Duodenal mucosa (tissue), 2 donors: ENCODE results near the gene FRMPD2.
"Not testable (repeated sequence)": the region's sequence is repeated elsewhere in the genome, so short reads cannot be mapped to it uniquely, and the experiment has no call there.

Experiments used
- H3K27ac ChIP-seq: one replicate; pipeline ENCODE4 v1.7.0; 2013; ENCODE audit warnings: low read depth, low read length
- H3K27me3 ChIP-seq, 2 donors: one replicate each; pipeline ENCODE4 v1.7.0; 2013; ENCODE audit warnings: low read length in 2 of 2, control low read depth in 1 of 2; ENCODE audit not compliant: insufficient read depth in 2 of 2, control insufficient read depth in 1 of 2
- H3K36me3 ChIP-seq, 2 donors: one replicate each; pipeline ENCODE4 v1.7.0; 2013; ENCODE audit warnings: low read length in 2 of 2, control low read depth in 1 of 2; ENCODE audit not compliant: insufficient read depth in 2 of 2, control insufficient read depth in 1 of 2
- H3K4me1 ChIP-seq, 2 donors: one replicate each; pipeline ENCODE4 v1.7.0; 2013; ENCODE audit warnings: low read length in 2 of 2, control low read depth in 1 of 2; ENCODE audit not compliant: insufficient read depth in 2 of 2, control insufficient read depth in 1 of 2
- H3K4me3 ChIP-seq, 2 donors: one replicate each; pipeline ENCODE4 v1.7.0; 2013; ENCODE audit warnings: low read length in 2 of 2, low read depth in 1 of 2
- H3K9ac ChIP-seq, 2 donors: one replicate each; pipeline ENCODE4 v1.7.0; 2013; ENCODE audit warnings: low read length in 2 of 2, low read depth in 1 of 2
- H3K9me3 ChIP-seq, 2 donors: one replicate each; pipeline ENCODE4 v1.7.0; 2013; ENCODE audit warnings: low read length in 2 of 2, control low read depth in 1 of 2; ENCODE audit not compliant: control insufficient read depth in 1 of 2

The FRMPD2 gene

GRCh38 chr10:48187126-48187525 is 87.4 kb downstream of the FRMPD2 start:
- Histone ChIP-seq H3K4me1 (no peaks in the 10 kb centered on the region), H3K27ac (no peak overlapping the region), H3K9me3 (no peaks in the 10 kb centered on the region), H3K27me3 (no peaks in the 10 kb centered on the region), H3K9ac (no peak overlapping the region), H3K4me3 (no peak overlapping the region), H3K36me3 (no peaks in the 10 kb centered on the region)

DNA sequence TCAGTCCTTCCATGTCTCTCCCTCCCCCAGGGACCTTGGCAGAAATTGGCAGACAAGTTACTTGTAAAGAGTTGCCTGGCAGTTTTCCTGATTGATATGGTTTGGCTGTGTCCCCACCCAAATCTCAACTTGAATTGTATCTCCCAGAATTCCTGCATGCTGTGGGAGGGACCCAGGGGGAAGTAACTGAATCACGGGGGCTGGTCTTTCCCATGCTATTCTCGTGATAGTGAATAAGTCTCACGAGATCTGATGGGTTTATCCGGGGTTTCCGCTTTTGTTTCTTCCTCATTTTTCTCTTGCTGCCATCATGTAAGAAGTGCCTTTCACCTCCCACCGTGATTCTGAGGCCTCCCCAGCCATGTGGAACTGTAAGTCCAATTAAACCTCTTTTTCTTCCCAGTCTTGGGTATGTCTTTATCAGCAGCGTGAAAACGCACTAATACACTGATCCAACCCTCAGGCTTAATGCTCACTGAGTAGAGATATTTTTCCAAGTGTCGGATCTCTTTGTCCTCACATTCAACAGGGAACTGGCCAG is 88.2 kb downstream of the FRMPD2 start:
- H3K27ac ChIP-seq, H3K4me3 ChIP-seq, H3K36me3 ChIP-seq, H3K9ac ChIP-seq, H3K27me3 ChIP-seq, H3K4me1 ChIP-seq, H3K9me3 ChIP-seq: not testable (repeated sequence)

DNA sequence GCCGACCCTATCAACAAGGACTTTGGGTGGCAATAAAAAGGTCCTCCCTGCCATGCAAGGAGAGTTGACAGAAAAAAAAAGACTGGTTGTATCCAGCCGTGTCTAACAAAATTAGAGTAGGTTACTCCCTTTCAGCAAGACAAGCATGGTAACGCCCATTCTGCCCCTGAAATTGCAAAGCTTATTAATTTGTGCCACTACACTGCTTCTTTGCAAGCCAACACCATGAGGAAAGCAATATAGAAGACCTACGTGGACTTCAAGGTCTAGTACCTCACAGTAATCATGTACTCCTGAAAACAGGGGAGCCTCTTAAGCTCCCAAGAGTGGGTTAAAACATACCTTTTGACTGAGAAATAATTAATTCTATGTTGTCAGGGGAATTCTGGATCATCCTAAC is 90.3 kb downstream of the FRMPD2 start:
- H3K9ac ChIP-seq = no peak overlapping the region
- no peak overlapping the region for H3K4me3 ChIP-seq
- no peaks in the 10 kb centered on the region for H3K36me3 ChIP-seq
- no peaks in the 10 kb centered on the region for H3K27me3 ChIP-seq
- H3K4me1 ChIP-seq = no peaks in the 10 kb centered on the region
- no peak overlapping the region for H3K27ac ChIP-seq
- H3K9me3 ChIP-seq = no peaks in the 10 kb centered on the region

DNA sequence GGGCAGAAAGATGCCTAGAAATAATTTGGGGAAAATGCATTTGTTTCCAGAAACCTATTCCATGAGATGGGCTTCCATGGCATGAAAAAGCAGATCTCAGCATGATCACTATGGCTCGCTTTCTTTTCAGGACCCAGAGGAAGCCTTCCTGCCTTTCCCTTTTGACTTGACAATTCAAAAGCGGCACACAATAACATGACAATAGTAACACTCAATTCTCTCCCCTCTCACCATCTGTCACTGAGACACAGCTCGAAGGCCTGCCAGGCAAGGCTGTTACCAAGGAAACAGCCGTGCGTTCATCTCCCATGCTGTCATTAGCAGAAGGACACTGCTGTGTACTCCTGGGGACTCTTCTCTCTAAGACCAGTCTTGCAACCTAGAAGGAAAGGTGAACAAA is 101.8 kb downstream of the FRMPD2 start:
- H3K27me3 ChIP-seq, H3K4me1 ChIP-seq, H3K9me3 ChIP-seq, H3K27ac ChIP-seq, H3K4me3 ChIP-seq, H3K36me3 ChIP-seq, H3K9ac ChIP-seq: not testable (repeated sequence)

- H3K27ac ChIP-seq, H3K4me1 ChIP-seq, H3K36me3 ChIP-seq, H3K27me3 ChIP-seq, H3K9me3 ChIP-seq, H3K4me3 ChIP-seq, H3K9ac ChIP-seq: not testable (repeated sequence)
These were observed 113.8 kb downstream of the FRMPD2 start for GRCh38 chr10:48160670-48161069.

- H3K36me3 ChIP-seq, H3K4me1 ChIP-seq, H3K9me3 ChIP-seq, H3K27me3 ChIP-seq, H3K27ac ChIP-seq, H3K9ac ChIP-seq, H3K4me3 ChIP-seq: not testable (repeated sequence)
These were observed 114.3 kb downstream of the FRMPD2 start for GRCh38 chr10:48160163-48160562.

GRCh38 chr10:48154211-48155140 is 120.0 kb downstream of the FRMPD2 start:
- H3K4me1 ChIP-seq, H3K36me3 ChIP-seq, H3K27ac ChIP-seq, H3K9ac ChIP-seq, H3K4me3 ChIP-seq, H3K27me3 ChIP-seq, H3K9me3 ChIP-seq: not testable (repeated sequence)

GRCh38 chr10:48147643-48148042 is 126.9 kb downstream of the FRMPD2 start:
- H3K4me1 ChIP-seq, H3K36me3 ChIP-seq, H3K4me3 ChIP-seq, H3K9ac ChIP-seq, H3K9me3 ChIP-seq, H3K27me3 ChIP-seq, H3K27ac ChIP-seq: not testable (repeated sequence)

- not testable (repeated sequence) for H3K9me3 ChIP-seq, H3K36me3 ChIP-seq, H3K4me1 ChIP-seq, H3K27me3 ChIP-seq, H3K4me3 ChIP-seq, H3K27ac ChIP-seq, H3K9ac ChIP-seq
These were observed 130.5 kb downstream of the FRMPD2 start for GRCh38 chr10:48143721-48144642.

DNA sequence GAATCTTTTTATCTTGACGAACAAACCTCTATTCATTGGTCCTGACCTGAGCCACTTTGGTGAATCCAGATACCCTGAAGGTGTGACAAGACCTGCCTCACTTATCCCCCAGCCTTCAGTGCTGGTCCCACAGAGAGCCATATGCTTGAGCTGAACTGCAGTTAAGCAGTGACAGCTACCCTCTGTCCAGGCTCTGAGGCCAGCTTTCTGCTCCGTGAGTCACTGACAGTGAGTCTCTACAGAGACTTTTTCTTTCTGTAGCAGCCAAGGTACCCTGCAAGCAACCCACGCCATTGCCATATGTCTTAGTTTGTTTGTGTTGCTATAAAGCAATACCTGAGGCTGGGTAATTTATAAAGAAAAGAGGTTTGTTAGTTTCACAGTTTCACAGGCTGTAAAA is 133.5 kb downstream of the FRMPD2 start:
- H3K36me3 ChIP-seq, H3K4me1 ChIP-seq, H3K9ac ChIP-seq, H3K27me3 ChIP-seq, H3K9me3 ChIP-seq, H3K4me3 ChIP-seq, H3K27ac ChIP-seq: not testable (repeated sequence)
